K562 (cell line): Measurements from ENCODE around the gene AREL1. TPM values are rescaled to one million over a fixed set of nuclear protein-coding genes. Genes with fewer than 3 reads are reported as not detected.

Experiments used
- ATAC-seq: fragments of 200-7000 bp; cut with Tn5 transposase; 3 replicates; pipeline ENCODE4 v1.9.1; 2020; ENCODE audit warnings: moderate library complexity
- BruUV-seq: library from RNA; stranded (reverse); fragments of 400-500 nt; replicated peaks from 2 replicates; lab custom pipeline; 2021; lab: Mats Ljungman, UMichigan
- CTCF ChIA-PET: fragments of 300-600 bp; formaldehyde crosslinking; extraction: SDS; loops from one replicate; lab custom pipeline; 2021; ENCODE audit warnings: low intra/inter-chr PET ratio; lab: Yijun Ruan, JAX
- POLR2A ChIA-PET: fragments of 300-600, 350-650 bp; sonication (Branson Sonifier 250); formaldehyde crosslinking; extraction: SDS; loops from one replicate; lab custom pipeline; 2021; ENCODE audit warnings: antibody characterized with exemption, inconsistent platforms; lab: Yijun Ruan, JAX
- DNase-seq, 4 experiments: peaks; one replicate each; pipeline versions ENCODE4 v3.0.0 to v3.0.0-alpha.2; 2011 to 2018; ENCODE audit warnings: low spot score in 3 of 4, mixed read lengths in 3 of 4; ENCODE audit errors: extremely low read depth in 1 of 4
- FAIRE-seq: peaks from 2 replicates; lab custom pipeline; 2011; peaks lifted over from hg19 to GRCh38; lab: Jason Lieb, UNC
- H2AFZ ChIP-seq: 2 replicates; pipeline ENCODE4 v1.6.0; 2011; ENCODE audit warnings: low read depth, low read length, control low read depth, inconsistent platforms
- H3K27ac ChIP-seq: fragments of 200-600 bp; 3 replicates; pipeline ENCODE4 v1.8.0; 2011; ENCODE audit warnings: low read depth, mild to moderate bottlenecking, control low read depth, inconsistent platforms, low read length, moderate library complexity, mixed read lengths; ENCODE audit errors: extremely low read depth
- H3K27me3 ChIP-seq, 2 experiments: fragments of 300-600 bp in 1 of 2; 2 replicates in 1 of 2; 3 replicates in 1 of 2; pipeline versions ENCODE4 v1.6.0 to v1.8.0; 2011; ENCODE audit warnings: inconsistent platforms in 2 of 2, low read length in 2 of 2, mild to moderate bottlenecking in 1 of 2, mixed read lengths in 1 of 2, moderate library complexity in 1 of 2; ENCODE audit not compliant: control insufficient read depth in 2 of 2, insufficient read depth in 2 of 2
- H3K36me3 ChIP-seq: fragments of 300-600 bp; 3 replicates; pipeline ENCODE4 v1.8.0; 2011; ENCODE audit warnings: mild to moderate bottlenecking, low read length, inconsistent platforms; ENCODE audit not compliant: control insufficient read depth, insufficient read depth
- H3K4me1 ChIP-seq, 2 experiments: fragments of 200-600 bp in 1 of 2; replicated peaks in 1 of 2; 2 replicates in 1 of 2; 3 replicates in 1 of 2; pipeline versions ENCODE4 v1.5.1 to v1.8.0; 2011; ENCODE audit warnings: inconsistent platforms in 2 of 2, low read length in 2 of 2, mild to moderate bottlenecking in 1 of 2, mixed read lengths in 1 of 2, moderate library complexity in 1 of 2; ENCODE audit not compliant: control insufficient read depth in 2 of 2, insufficient read depth in 2 of 2
- H3K4me2 ChIP-seq: 2 replicates; pipeline ENCODE4 v1.6.1; 2011; ENCODE audit warnings: low read length, control low read depth, inconsistent platforms, mixed read lengths; ENCODE audit not compliant: insufficient read depth
- H3K4me3 ChIP-seq: fragments of 200-600 bp; sonication (generic), shearing (Covaris generic); 2 replicates; pipeline ENCODE4 v1.5.1; 2016; ENCODE audit warnings: control low read depth, inconsistent platforms
- H3K79me2 ChIP-seq: fragments of 200-600 bp; 3 replicates; pipeline ENCODE4 v1.8.0; 2011; ENCODE audit warnings: low read length, inconsistent platforms; ENCODE audit not compliant: control insufficient read depth, insufficient read depth
- H3K9ac ChIP-seq, 2 experiments: 2 replicates each; pipeline versions ENCODE4 v1.6.0 to v1.6.1; 2011; ENCODE audit warnings: low read depth in 2 of 2, low read length in 2 of 2, control low read depth in 1 of 2, inconsistent platforms in 1 of 2, mild to moderate bottlenecking in 1 of 2, mixed read lengths in 1 of 2; ENCODE audit not compliant: insufficient read depth in 1 of 2
- H3K9me1 ChIP-seq: one replicate; pipeline ENCODE4 v1.6.0; 2011; ENCODE audit warnings: inconsistent platforms, mild to moderate bottlenecking, low read length, moderate library complexity; ENCODE audit not compliant: control insufficient read depth, insufficient read depth
- H3K9me3 ChIP-seq: replicated peaks from 2 replicates; pipeline ENCODE4 v1.5.1; 2011; ENCODE audit warnings: low read depth, low read length, inconsistent platforms; ENCODE audit not compliant: control insufficient read depth, insufficient read depth
- H4K20me1 ChIP-seq: replicated peaks from 2 replicates; pipeline ENCODE4 v1.6.1; 2011; ENCODE audit warnings: low read length, inconsistent platforms, mixed read lengths; ENCODE audit not compliant: control insufficient read depth, insufficient read depth
- ARID2 ChIP-seq: fragments of 450-650 bp; IDR thresholded peaks from 2 replicates; pipeline ENCODE4 v1.6.1; 2017; ENCODE audit warnings: antibody characterized with exemption, mild to moderate bottlenecking
- KLF1 ChIP-seq: fragments of 450-650 bp; IDR thresholded peaks from 2 replicates; pipeline ENCODE4 v1.6.1; 2016; ENCODE audit warnings: missing genetic modification characterization, missing compliant biosample characterization
- LCOR ChIP-seq: sonication (generic); formaldehyde crosslinking; IDR thresholded peaks from 2 replicates; pipeline ENCODE4 v1.8.0; 2022; ENCODE audit warnings: mild to moderate bottlenecking, missing genetic modification reagents
- MEF2D ChIP-seq: conservative IDR thresholded peaks from 2 replicates; pipeline ENCODE4 v1.6.1; 2016; ENCODE audit warnings: low read depth, missing genetic modification characterization, missing compliant biosample characterization
- SAP30 ChIP-seq: fragments of 200-600 bp; sonication (generic); IDR thresholded peaks from 2 replicates; pipeline ENCODE4 v1.6.1; 2012; ENCODE audit warnings: borderline replicate concordance, low read depth, mild to moderate bottlenecking, moderate library complexity, low read length, control low read depth, inconsistent platforms; ENCODE audit not compliant: insufficient read depth, poor library complexity, severe bottlenecking
- ZNF134 ChIP-seq: fragments of 250-450 bp; sonication (Bioruptor Pico); conservative IDR thresholded peaks from 2 replicates; pipeline ENCODE4 v1.4.0; 2020
- WGBS: fragments of 100-300 bp; shearing (Covaris generic); methylation state at CpG from one replicate; pipeline ENCODE4 v1.1.6; 2016; ENCODE audit warnings: low coverage, mixed read lengths; ENCODE audit not compliant: insufficient coverage; ENCODE audit errors: missing lambda C conversion rate; 5-methylcytosine and 5-hydroxymethylcytosine counted together
- in situ Hi-C: fragments of 300-500 bp; cut with MboI; formaldehyde crosslinking; loops from 4 replicates; pipeline ENCODE4 v1.15.0; 2018; ENCODE audit warnings: inconsistent platforms, mixed read lengths
- intact Hi-C: fragments of 100-400 bp; cut with micrococcal nuclease; formaldehyde crosslinking; loops from 2 replicates; pipeline ENCODE4 v1.14.2; 2022
- polyA plus RNA-seq, 8 experiments: library from polyadenylated mRNA; depleted of rRNA in 4 of 8; stranded (reverse) in 5 of 8; unstranded in 3 of 8; fragments of >200 nt; fragmentation: Nextera tagmentation in 2 of 8; fragmentation: Illumina TruSeq in 1 of 8; extraction: Ambion mirVana in 2 of 8; extraction: Trizol in 1 of 8; gene quantifications; 2 replicates each; pipeline versions ENCODE4 v1.2.1 to v1.2.3, GENCODE V29; 2011 to 2014; ENCODE audit warnings: inconsistent platforms in 1 of 8, missing spikeins in 1 of 8
- total RNA-seq, 7 experiments: library from RNA; depleted of rRNA in 6 of 7; stranded (reverse); fragments of >200 nt in 6 of 7; fragmentation: Illumina TruSeq in 2 of 7; extraction: Trizol in 2 of 7; gene quantifications; 2 replicates each; pipeline versions ENCODE4 v1.2.1 to v1.2.3, GENCODE V29; 2011 to 2021; ENCODE audit warnings: low replicate concordance in 1 of 7
- TF ChIP-seq, protein P1 (sequence below): fragments of 450-650 bp; formaldehyde crosslinking; IDR thresholded peaks from 2 replicates; pipeline ENCODE4 v1.4.0; 2020; ENCODE audit warnings: mild to moderate bottlenecking, moderate library complexity
- TF ChIP-seq, protein P2 (sequence below): fragments of 250-450 bp; sonication (Bioruptor Pico); IDR thresholded peaks from 2 replicates; pipeline ENCODE4 v1.8.0; 2021; ENCODE audit warnings: moderate library complexity, mild to moderate bottlenecking, inconsistent platforms

AREL1 gene
- total and polyA plus RNA-seq, 9 of the 15 experiments (the other 6 are each of a cell fraction or from before 2014, with no cell fraction given) = 6.0 to 24.8 (median 16.6) TPM

DNA sequence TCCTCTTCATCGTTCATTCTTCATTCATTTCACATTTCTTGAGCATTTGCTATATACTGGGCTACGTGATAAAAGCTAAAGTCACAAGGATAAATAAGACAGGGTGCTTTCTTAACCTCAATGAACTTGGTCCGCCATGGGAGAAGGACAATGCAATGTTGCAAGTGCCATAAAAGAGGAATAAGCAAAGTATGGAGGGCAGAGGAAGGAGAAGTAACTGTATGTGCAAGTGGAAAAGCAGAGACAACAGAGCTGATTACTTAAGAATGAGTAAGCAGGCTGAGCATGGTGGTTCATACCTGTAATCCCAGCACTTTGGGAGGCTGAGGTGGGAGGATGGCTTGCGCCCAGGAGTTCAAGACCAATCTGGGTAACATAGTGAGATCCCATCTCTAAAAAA, 14.4 kb downstream of the AREL1 start:
- Histone ChIP-seq H3K27ac (no peak overlapping the region), H3K9ac (no peak overlapping the region), H3K36me3 (peaks cover 18% of the 10 kb centered on the region; the same call in 2 of the 3 replicates), H3K9me3 (no peaks in the 10 kb centered on the region; the same call in 1 of the 2 replicates), H2AFZ (no peak overlapping the region), H3K79me2 (peaks cover 23% of the 10 kb centered on the region), H3K4me1 (peaks cover 0 to 9% of the 10 kb centered on the region in 2 experiments; a peak in 2 of 5 replicates), H3K9me1 (peaks cover 4% of the 10 kb centered on the region), H3K4me2 (no peak overlapping the region), H3K4me3 (no peak overlapping the region), H4K20me1 (no peaks in the 10 kb centered on the region), H3K27me3 (no peaks in the 10 kb centered on the region)
- WGBS = 93% methylated on average over 4 of the region's 4 CpGs
- ChIA-PET POLR2A (no interaction called here), CTCF (no interaction called here)
- TF ChIP-seq, protein P1, sequence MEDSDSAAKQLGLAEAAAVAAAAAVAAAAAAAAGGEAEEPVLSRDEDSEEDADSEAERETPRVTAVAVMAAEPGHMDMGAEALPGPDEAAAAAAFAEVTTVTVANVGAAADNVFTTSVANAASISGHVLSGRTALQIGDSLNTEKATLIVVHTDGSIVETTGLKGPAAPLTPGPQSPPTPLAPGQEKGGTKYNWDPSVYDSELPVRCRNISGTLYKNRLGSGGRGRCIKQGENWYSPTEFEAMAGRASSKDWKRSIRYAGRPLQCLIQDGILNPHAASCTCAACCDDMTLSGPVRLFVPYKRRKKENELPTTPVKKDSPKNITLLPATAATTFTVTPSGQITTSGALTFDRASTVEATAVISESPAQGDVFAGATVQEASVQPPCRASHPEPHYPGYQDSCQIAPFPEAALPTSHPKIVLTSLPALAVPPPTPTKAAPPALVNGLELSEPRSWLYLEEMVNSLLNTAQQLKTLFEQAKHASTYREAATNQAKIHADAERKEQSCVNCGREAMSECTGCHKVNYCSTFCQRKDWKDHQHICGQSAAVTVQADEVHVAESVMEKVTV (CRISPR knock-in tag) = no peak
- no peak for TF ChIP-seq ARID2
- TF ChIP-seq MEF2D = no peak
- TF ChIP-seq, protein P2, sequence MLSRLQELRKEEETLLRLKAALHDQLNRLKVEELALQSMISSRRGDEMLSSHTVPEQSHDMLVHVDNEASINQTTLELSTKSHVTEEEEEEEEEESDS (CRISPR knock-in tag) = no peak
- TF ChIP-seq SAP30 = no peak
- no peak for TF ChIP-seq ZNF134 (CRISPR knock-in tag)
- TF ChIP-seq LCOR (CRISPR knock-in tag) = no peak
- TF ChIP-seq KLF1 (tag) = no peak
- in situ Hi-C loops = no loop called here
- intact Hi-C loops = no loop called here
- DNase-seq (no peak), ATAC-seq (no peak), FAIRE-seq (no peak)
- BruUV-seq = no TSS peak
